A673 (cell line): ENCODE results near the gene RFC1. TPM values are rescaled to one million over a fixed set of nuclear protein-coding genes. Genes with fewer than 3 reads are reported as not detected.

ENCODE experiments used
- BruUV-seq: library from RNA; stranded (reverse); fragments of 400-500 nt; replicated peaks from 2 replicates; lab custom pipeline; 2021; lab: Mats Ljungman, UMichigan
- CTCF ChIA-PET: fragments of 300-600 bp; sonication (Branson Sonifier 250); formaldehyde crosslinking; loops from one replicate; lab custom pipeline; 2022; ENCODE audit warnings: antibody characterized with exemption; lab: Charles Lee
- POLR2A ChIA-PET: fragments of 300-600 bp; sonication (Branson Sonifier 250); formaldehyde crosslinking; loops from one replicate; lab custom pipeline; 2022; ENCODE audit warnings: antibody characterized with exemption; ENCODE audit not compliant: low non-redundant PET; lab: Charles Lee
- DNase-seq: peaks from one replicate; pipeline ENCODE4 v3.0.0-alpha.2; 2015; ENCODE audit warnings: low spot score
- H3K27ac ChIP-seq: fragments of 200-600 bp; sonication (generic); 2 replicates; pipeline ENCODE4 v1.5.1; 2016; ENCODE audit warnings: mixed run types, low read depth, mild to moderate bottlenecking, mixed read lengths, antibody characterized with exemption, low read length; ENCODE audit not compliant: poor library complexity, severe bottlenecking
- H3K27me3 ChIP-seq: fragments of 200-600 bp; sonication (generic); replicated peaks from 2 replicates; pipeline ENCODE4 v1.6.1; 2017; ENCODE audit warnings: mixed run types, low read depth, mild to moderate bottlenecking, mixed read lengths, antibody characterized with exemption, low read length; ENCODE audit not compliant: insufficient read depth, poor library complexity
- H3K36me3 ChIP-seq: fragments of 200-600 bp; sonication (generic); 2 replicates; pipeline ENCODE4 v1.6.1; 2016; ENCODE audit warnings: mixed run types, mild to moderate bottlenecking, mixed read lengths, antibody characterized with exemption, low read length; ENCODE audit not compliant: insufficient read depth, poor library complexity, severe bottlenecking
- H3K4me1 ChIP-seq: fragments of 200-600 bp; sonication (generic); 2 replicates; pipeline ENCODE4 v1.6.1; 2017; ENCODE audit warnings: mixed run types, mild to moderate bottlenecking, mixed read lengths, antibody characterized with exemption, low read length; ENCODE audit not compliant: insufficient read depth, poor library complexity, severe bottlenecking
- H3K4me3 ChIP-seq: fragments of 200-600 bp; sonication (generic); 2 replicates; pipeline ENCODE4 v1.5.1; 2016; ENCODE audit warnings: low read depth, mixed run types, mild to moderate bottlenecking, mixed read lengths, low read length; ENCODE audit not compliant: poor library complexity, severe bottlenecking
- H3K9me3 ChIP-seq: fragments of 200-600 bp; sonication (generic); 2 replicates; pipeline ENCODE4 v1.6.1; 2016; ENCODE audit warnings: mixed run types, low read depth, mild to moderate bottlenecking, mixed read lengths, antibody characterized with exemption, low read length; ENCODE audit not compliant: poor library complexity, severe bottlenecking
- EZH2 ChIP-seq: fragments of 200-600 bp; sonication (generic); IDR thresholded peaks from 2 replicates; pipeline ENCODE4 v1.6.1; 2017; ENCODE audit warnings: borderline replicate concordance, low read depth, mild to moderate bottlenecking, mixed read lengths, antibody characterized with exemption, low read length; ENCODE audit not compliant: poor library complexity, severe bottlenecking
- intact Hi-C: fragments of 100-400 bp; cut with micrococcal nuclease; formaldehyde crosslinking; loops from one replicate; pipeline ENCODE4 v1.10.0; 2022; ENCODE audit not compliant: unreplicated experiment
- total RNA-seq: library from RNA; stranded (reverse); gene quantifications from 2 replicates; pipeline ENCODE4 v1.2.3, GENCODE V29; 2021
- TF ChIP-seq, protein P1 (sequence below): fragments of 300-800, 200-600 bp; sonication (generic); conservative IDR thresholded peaks from 2 replicates; pipeline ENCODE4 v1.5.1; 2017; ENCODE audit warnings: low read depth, mild to moderate bottlenecking, antibody characterized with exemption, low read length, moderate library complexity, mixed read lengths

RFC1 gene
- total RNA-seq, 1 experiment from 2014 or later, result 71.8 TPM

DNA sequence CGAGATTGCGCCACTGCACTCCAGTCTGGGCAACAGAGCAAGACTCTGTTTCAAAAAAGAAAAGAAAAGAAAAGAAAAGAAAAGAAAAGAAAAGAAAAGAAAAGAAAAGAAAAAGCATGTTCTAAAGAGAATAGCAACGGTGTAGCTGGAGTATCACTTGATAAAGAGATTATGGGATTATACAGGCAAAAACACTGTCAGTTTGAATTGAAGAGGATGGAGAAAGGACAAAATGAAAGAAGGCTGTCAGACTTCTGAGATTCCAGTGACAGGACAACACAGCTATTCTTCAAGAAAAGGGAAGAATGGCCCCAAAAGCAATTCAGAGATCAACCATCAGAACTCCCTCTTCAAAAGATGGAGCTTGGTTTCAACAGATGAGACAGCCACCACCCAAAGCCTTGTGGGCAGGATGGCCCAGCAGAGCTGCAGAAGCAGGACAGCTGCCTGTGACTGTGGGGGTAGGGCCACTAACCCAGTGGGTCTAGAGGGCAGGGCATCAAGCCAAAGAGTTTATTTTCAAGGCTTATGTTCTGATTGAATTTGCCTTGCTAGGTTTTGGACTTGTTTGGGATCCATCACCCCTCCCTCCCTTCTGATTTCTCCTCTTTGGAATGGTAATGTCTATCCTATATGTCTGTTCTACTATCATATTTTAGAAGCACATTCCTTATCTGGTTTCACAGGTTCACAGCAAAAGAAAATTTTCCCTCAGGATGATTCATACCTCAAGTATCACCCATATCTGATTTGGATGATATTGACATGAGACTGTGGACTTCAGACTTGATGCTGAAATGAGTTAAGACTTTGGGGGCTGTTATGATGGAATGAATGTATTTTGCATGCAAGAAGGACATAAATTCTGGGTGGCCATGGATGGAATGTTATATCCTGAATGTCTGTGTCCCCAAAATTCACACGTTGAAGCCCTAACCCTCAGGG lies 17.5 kb downstream of the RFC1 start:
- no peaks in the 10 kb centered on the region for H3K9me3 ChIP-seq
- DNase-seq, result no peak
- CTCF ChIA-PET, result no interaction called here
- no TSS peak for BruUV-seq
- H3K27ac ChIP-seq, result no peak overlapping the region
- peaks cover 12% of the 10 kb centered on the region for H3K4me1 ChIP-seq
- TF ChIP-seq, protein P1, sequence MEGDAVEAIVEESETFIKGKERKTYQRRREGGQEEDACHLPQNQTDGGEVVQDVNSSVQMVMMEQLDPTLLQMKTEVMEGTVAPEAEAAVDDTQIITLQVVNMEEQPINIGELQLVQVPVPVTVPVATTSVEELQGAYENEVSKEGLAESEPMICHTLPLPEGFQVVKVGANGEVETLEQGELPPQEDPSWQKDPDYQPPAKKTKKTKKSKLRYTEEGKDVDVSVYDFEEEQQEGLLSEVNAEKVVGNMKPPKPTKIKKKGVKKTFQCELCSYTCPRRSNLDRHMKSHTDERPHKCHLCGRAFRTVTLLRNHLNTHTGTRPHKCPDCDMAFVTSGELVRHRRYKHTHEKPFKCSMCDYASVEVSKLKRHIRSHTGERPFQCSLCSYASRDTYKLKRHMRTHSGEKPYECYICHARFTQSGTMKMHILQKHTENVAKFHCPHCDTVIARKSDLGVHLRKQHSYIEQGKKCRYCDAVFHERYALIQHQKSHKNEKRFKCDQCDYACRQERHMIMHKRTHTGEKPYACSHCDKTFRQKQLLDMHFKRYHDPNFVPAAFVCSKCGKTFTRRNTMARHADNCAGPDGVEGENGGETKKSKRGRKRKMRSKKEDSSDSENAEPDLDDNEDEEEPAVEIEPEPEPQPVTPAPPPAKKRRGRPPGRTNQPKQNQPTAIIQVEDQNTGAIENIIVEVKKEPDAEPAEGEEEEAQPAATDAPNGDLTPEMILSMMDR, result no peak
- no peak for TF ChIP-seq EZH2
- peaks cover 24% of the 10 kb centered on the region for H3K36me3 ChIP-seq
- no peaks in the 10 kb centered on the region for H3K27me3 ChIP-seq
- POLR2A ChIA-PET, result interaction anchor here (0.6 kb wide), 1 partner anchor 124 kb away, joined by 4 read pairs; no protein-coding TSS in a partner anchor
- intact Hi-C loops, result no loop called here
- no peak overlapping the region for H3K4me3 ChIP-seq

DNA sequence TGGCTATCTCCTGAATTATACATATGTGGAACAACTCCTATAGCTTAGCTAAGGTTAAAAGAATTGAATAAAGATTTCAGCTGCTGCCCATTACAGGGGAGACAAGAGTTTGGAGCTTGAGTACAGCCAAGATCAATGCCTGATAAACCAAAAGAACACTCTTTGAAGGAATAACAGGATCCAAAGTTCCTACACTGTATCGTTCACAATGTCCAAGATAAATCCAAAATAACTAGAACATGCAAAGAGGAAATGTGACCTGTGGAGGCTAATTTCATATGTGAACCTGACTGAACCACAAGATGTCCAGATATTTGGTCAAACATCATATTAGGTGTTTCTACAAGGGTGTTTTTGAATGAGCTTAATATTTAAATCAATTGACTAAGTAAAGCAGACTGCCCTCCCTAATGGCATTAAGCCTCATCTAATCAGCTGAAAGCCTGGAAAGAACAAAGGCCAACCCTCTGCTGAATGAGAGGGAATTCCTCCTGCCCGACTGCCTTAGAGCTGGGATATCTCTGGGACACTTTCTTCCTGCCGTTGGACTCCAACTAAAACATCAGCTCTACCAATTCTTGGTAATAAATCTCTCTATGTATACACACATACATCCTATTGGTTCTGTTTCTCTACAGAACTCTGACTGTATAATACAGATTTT lies 19.2 kb downstream of the RFC1 start:
- ChIA-PET CTCF (no interaction called here), POLR2A (no interaction called here)
- TF ChIP-seq EZH2, result no peak
- TF ChIP-seq, protein P1, result no peak
- H3K4me3 ChIP-seq, result no peak overlapping the region
- no peaks in the 10 kb centered on the region for H3K27me3 ChIP-seq
- H3K27ac ChIP-seq, result no peak overlapping the region
- no peaks in the 10 kb centered on the region for H3K4me1 ChIP-seq
- intact Hi-C loops, result no loop called here
- DNase-seq, result no peak
- H3K9me3 ChIP-seq, result no peaks in the 10 kb centered on the region
- BruUV-seq, result no TSS peak
- H3K36me3 ChIP-seq, result peaks cover 28% of the 10 kb centered on the region

DNA sequence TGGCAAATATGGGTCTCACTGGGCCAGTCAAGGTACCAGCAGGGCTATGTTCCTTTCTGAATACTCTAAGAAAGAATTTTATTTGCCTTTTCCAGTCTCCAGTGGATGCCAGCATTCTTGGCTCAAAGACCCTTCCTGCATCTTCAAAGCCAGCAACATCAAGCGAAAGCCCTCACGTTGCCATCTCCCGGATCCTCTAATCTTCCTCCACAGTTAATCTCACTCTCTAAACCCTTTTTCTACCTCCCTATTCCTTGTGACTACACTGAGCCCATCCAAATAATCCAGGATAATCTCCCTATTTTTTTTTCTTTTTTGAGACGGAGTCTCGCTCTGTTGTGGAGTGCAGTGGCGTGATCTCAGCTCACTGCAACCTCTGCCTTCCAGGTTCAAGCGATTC lies 23.4 kb downstream of the RFC1 start:
- TF ChIP-seq, protein P1, result no peak
- no peak for TF ChIP-seq EZH2
- H3K4me1 ChIP-seq, result no peaks in the 10 kb centered on the region
- H3K4me3 ChIP-seq, result no peak overlapping the region
- POLR2A ChIA-PET, result no interaction called here
- no TSS peak for BruUV-seq
- CTCF ChIA-PET, result no interaction called here
- no peak overlapping the region for H3K27ac ChIP-seq
- intact Hi-C loops, result no loop called here
- no peaks in the 10 kb centered on the region for H3K27me3 ChIP-seq
- no peaks in the 10 kb centered on the region for H3K9me3 ChIP-seq
- no peak for DNase-seq
- peaks cover 7% of the 10 kb centered on the region for H3K36me3 ChIP-seq
